GM10266 (cell line): ENCODE results near the gene MYO1G.

Experiments used
- DNase-seq: peaks from one replicate; pipeline ENCODE4 v3.0.0; 2012; ENCODE audit errors: extremely low spot score
- TF ChIP-seq, protein P1 (sequence below): IDR thresholded peaks from 2 replicates; pipeline ENCODE4 v1.5.1; 2012; ENCODE audit warnings: mild to moderate bottlenecking, low read depth; ENCODE audit not compliant: control insufficient read depth, insufficient read depth; ENCODE audit errors: missing control alignments

Gene MYO1G

DNA sequence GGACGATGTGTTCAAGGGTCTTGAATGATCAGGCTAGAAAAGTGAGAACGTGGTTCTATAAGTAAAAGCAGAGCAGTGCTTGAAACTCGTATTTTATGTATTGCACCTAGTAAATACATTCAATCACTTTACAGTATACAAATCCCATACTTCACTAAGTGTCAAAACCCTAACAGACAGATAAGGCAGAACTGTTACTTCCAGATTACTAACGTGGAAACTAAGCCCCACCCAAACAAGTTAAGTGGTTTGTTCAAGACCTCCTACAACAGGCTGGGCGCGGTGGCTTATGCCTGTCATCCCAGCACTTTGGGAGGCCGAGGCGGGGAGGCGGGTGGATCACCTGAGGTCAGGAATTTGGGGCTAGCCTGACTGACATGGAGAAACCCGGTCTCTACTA, 9.2 kb upstream of the MYO1G start:
- TF ChIP-seq, protein P1, sequence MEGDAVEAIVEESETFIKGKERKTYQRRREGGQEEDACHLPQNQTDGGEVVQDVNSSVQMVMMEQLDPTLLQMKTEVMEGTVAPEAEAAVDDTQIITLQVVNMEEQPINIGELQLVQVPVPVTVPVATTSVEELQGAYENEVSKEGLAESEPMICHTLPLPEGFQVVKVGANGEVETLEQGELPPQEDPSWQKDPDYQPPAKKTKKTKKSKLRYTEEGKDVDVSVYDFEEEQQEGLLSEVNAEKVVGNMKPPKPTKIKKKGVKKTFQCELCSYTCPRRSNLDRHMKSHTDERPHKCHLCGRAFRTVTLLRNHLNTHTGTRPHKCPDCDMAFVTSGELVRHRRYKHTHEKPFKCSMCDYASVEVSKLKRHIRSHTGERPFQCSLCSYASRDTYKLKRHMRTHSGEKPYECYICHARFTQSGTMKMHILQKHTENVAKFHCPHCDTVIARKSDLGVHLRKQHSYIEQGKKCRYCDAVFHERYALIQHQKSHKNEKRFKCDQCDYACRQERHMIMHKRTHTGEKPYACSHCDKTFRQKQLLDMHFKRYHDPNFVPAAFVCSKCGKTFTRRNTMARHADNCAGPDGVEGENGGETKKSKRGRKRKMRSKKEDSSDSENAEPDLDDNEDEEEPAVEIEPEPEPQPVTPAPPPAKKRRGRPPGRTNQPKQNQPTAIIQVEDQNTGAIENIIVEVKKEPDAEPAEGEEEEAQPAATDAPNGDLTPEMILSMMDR, result no peak
- DNase-seq, result no peak

DNA sequence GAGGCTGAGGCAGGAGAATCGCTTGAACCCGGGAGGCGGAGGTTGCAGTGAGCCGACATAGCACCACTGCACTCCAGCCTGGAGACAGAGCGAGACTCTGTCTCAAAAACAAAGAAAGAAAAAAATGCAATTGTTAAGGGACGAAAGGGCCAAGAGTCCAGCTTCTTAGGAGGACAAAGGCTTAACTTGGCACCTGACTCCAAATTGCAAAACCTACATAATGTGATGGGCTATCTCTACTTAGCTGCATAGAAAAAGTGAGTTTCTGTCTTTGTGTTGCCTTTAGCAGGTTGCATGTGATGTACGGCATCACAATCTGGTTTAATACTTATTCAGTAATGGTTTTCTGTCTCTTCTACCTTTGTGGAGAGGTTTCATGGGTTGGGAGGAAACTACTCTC, 8.6 kb upstream of the MYO1G start:
- DNase-seq, result no peak
- TF ChIP-seq, protein P1, result no peak

DNA sequence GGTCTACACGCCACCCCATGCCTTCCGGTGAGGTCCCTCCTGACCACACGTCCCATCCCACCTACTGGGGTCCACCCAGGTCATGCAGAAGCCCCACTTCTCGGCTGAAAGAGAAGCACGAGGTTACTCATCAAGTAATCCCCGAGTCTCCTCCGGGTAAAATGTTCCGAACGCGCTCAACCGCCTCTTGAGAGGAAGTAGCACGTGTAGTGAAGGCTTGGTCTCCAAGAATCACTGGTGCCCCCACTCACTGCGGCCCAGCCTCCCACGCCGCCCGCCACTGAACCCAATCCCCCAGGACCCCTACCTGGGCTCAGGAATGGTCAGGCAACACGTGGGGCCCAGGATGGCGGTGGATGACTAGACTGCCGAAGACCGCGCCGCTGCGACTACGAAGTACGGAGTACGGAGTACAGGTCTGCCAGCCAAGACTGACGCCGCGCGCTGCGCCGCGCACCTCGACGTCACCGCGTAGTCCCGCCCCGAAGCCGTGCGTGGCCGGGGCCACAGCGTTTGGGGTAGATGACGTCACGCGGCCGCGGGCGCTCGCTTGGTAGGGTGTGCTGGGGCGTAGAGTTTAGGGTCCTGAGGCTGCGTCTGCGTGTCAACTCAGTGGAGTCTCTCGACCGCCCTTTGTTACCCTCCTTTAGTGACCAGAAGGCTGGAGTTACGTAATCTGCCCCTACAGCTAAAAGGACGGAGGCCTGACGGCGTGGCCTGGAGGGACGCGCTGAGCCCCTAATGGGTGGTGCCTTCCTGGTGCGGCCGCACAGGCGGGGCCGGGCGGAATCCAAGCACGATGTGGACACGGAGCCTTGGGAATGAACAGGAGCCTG, 7.6 kb upstream of the MYO1G start:
- peak; percentile 88 for DNase-seq
- TF ChIP-seq, protein P1, result no peak

- TF ChIP-seq, protein P1, result no peak
- no peak for DNase-seq
Observed at GRCh38 chr7:44985900-44986217, 7.0 kb upstream of the MYO1G start.

GRCh38 chr7:44985033-44985695, 6.3 kb upstream of the MYO1G start:
- no peak for DNase-seq
- TF ChIP-seq, protein P1, result no peak

- no peak for DNase-seq
- TF ChIP-seq, protein P1, result no peak
Observed at GRCh38 chr7:44984478-44984758, 5.6 kb upstream of the MYO1G start.

DNA sequence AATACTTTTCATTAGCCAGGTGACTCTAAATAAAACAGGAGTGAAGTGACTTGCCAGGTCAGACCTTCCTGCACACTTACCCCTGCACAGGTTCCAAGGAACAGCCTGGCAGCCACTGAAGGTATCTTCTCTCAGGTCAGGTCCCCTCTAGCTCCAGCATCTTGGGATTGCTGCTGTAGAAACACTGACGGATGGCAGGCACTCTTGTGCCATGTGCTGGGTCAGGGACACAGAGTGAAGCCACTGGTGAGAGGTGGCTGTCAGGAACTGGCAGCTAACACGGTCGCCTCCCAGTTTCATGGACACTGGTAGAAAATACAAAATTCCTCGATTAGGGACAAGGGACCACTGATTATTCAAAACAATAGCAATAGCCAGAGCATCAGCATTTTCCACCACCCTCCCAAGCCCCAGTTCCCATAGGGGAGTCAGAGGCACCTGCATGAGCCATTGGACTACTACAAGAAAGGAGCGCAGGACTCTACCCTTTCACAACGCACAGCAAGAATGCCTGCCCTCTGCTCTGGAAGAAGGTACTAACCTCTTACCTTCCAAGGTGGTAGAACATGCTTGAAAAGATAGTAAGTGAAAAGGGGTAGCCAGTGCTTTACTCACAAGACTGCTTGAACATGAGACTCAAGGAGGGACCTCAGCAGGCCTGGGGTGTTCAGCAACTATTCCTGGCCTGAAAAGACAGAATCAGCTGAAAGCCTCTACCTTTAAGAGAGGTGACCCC, 5.1 kb upstream of the MYO1G start:
- no peak for DNase-seq
- TF ChIP-seq, protein P1, result no peak
